ENCODE measurements around the gene ZNF606. TPM values are rescaled to one million over a fixed set of nuclear protein-coding genes. Genes with fewer than 3 reads are reported as not detected.

ZNF606 gene
- total and polyA plus RNA-seq, 9 of the 15 experiments (the other 6 are each of a cell fraction or from before 2014, with no cell fraction given), result 0.03 to 0.98 (median 0.28) TPM

- TF ChIP-seq ETV6 (IDR thresholded peaks at IDR 0.05; ENCODE audit: borderline replicate concordance in 1 of 2, low read depth in 2 of 2, low read length in 1 of 2), result no peak
- no peak for TF ChIP-seq ETV6 (CRISPR knock-in tag; IDR thresholded peaks at IDR 0.05; ENCODE audit: borderline replicate concordance)
Measured at GRCh38 chr19:57954996-57955395, 47.6 kb downstream of the ZNF606 start (continued).

- DNase-seq (ENCODE audit: extremely low read depth in 1 of 4, low spot score in 3 of 4) (no peak), ATAC-seq (no peak), FAIRE-seq (no peak)
- TF ChIP-seq CREB3L1 (IDR thresholded peaks at IDR 0.05; ENCODE audit: borderline replicate concordance, low read depth) (no peak), SRSF7 (optimal IDR thresholded peaks at IDR 0.05; ENCODE audit: low read depth, low read length) (no peak), JUN (IDR thresholded peaks at IDR 0.05; ENCODE audit: borderline replicate concordance, low read depth, low read length) (no peak), JUN (CRISPR knock-in tag; IDR thresholded peaks at IDR 0.05; ENCODE audit: borderline replicate concordance) (no peak), RFX1 (IDR thresholded peaks at IDR 0.05) (no peak), UBTF (IDR thresholded peaks at IDR 0.05; ENCODE audit: borderline replicate concordance in 1 of 2, low read depth in 2 of 2, low read length in 2 of 2) (no peak), KLF10 (CRISPR knock-in tag; IDR thresholded peaks at IDR 0.05) (no peak), VEZF1 (CRISPR knock-in tag; IDR thresholded peaks at IDR 0.05) (no peak), ZNF124 (CRISPR knock-in tag; IDR thresholded peaks at IDR 0.05) (no peak)
- Histone ChIP-seq H3K9ac (ENCODE audit: insufficient read depth in 1 of 2, low read depth in 2 of 2, low read length in 2 of 2) (no peak overlapping the region), H3K4me3 (no peak overlapping the region), H3K36me3 (ENCODE audit: control insufficient read depth, insufficient read depth, low read length) (no peaks in the 10 kb centered on the region), H3K4me1 (replicated peaks in 1 of 2; ENCODE audit: control insufficient read depth in 2 of 2, insufficient read depth in 2 of 2, low read length in 2 of 2) (no peaks in the 10 kb centered on the region), H3K9me1 (ENCODE audit: control insufficient read depth, insufficient read depth, low read length) (no peaks in the 10 kb centered on the region), H2AFZ (ENCODE audit: low read depth, low read length) (no peak overlapping the region), H3K4me2 (ENCODE audit: insufficient read depth, low read length) (no peak overlapping the region), H3K27ac (ENCODE audit: extremely low read depth, low read depth, low read length) (no peak overlapping the region), H3K79me2 (ENCODE audit: control insufficient read depth, insufficient read depth, low read length) (no peaks in the 10 kb centered on the region), H3K9me3 (replicated peaks; ENCODE audit: control insufficient read depth, insufficient read depth, low read depth, low read length) (no peaks in the 10 kb centered on the region; the same call in 1 of the 2 replicates), H4K20me1 (replicated peaks; ENCODE audit: control insufficient read depth, insufficient read depth, low read length) (no peaks in the 10 kb centered on the region), H3K27me3 (ENCODE audit: control insufficient read depth in 2 of 2, insufficient read depth in 2 of 2, low read length in 2 of 2) (no peaks in the 10 kb centered on the region)
- POLR2A ChIA-PET, result interaction anchor here (0.8 kb wide), 1 partner anchor 930 kb away, joined by 3 read pairs; no protein-coding TSS in a partner anchor
- CTCF ChIA-PET (ENCODE audit: low intra/inter-chr PET ratio), result no interaction called here
- intact Hi-C loops (cut with micrococcal nuclease), result no loop called here
- in situ Hi-C loops (cut with MboI), result no loop called here
- WGBS (ENCODE audit: insufficient coverage, low coverage, missing lambda C conversion rate), result under 1% methylated on average over 12 of the region's 12 CpGs
- no TSS peak for BruUV-seq (replicated peaks)
Measured at GRCh38 chr19:57949702-57950101, 52.9 kb downstream of the ZNF606 start.
